ENCODE results near the gene MACROH2A1.
A peak's percentile ranks its signal among the peaks of the same experiment; 100 is the strongest.

Gene MACROH2A1

GRCh38 chr5:135398855-135399793 is at the start of gene MACROH2A1:
Gene MACROH2A1, minus strand, starts transcription at chr5:135399231. Its CDS starts 10,138 bp downstream, at chr5:135389093.
- peak; percentile 58 for DNase-seq (ENCODE audit: low read depth)

- no peak for DNase-seq (ENCODE audit: low read depth)
These were observed 49.2 kb upstream of the MACROH2A1 start for GRCh38 chr5:135448071-135448739.

GRCh38 chr5:135447298-135447929 is 48.4 kb upstream of the MACROH2A1 start, which contains the start of gene DCANP1:
Gene DCANP1, minus strand, starts transcription at chr5:135447348. Its CDS starts 240 bp downstream, at chr5:135447108.
- DNase-seq (ENCODE audit: low read depth) = no peak

- no peak for DNase-seq (ENCODE audit: low read depth)
These were observed 47.6 kb upstream of the MACROH2A1 start for GRCh38 chr5:135446615-135447014.

- no peak for DNase-seq (ENCODE audit: low read depth)
These were observed 47.2 kb upstream of the MACROH2A1 start for GRCh38 chr5:135446206-135446605.

- DNase-seq (ENCODE audit: low read depth) = no peak
These were observed 46.4 kb upstream of the MACROH2A1 start for GRCh38 chr5:135445306-135445985.

- no peak for DNase-seq (ENCODE audit: low read depth)
These were observed 45.9 kb upstream of the MACROH2A1 start for GRCh38 chr5:135444881-135445280.

GRCh38 chr5:135444360-135444759 is 45.3 kb upstream of the MACROH2A1 start:
- no peak for DNase-seq (ENCODE audit: low read depth)

- no peak for DNase-seq (ENCODE audit: low read depth)
These were observed 44.3 kb upstream of the MACROH2A1 start for GRCh38 chr5:135443161-135443960.

- DNase-seq (ENCODE audit: low read depth) = no peak
These were observed 43.6 kb upstream of the MACROH2A1 start for GRCh38 chr5:135442431-135443160.

- DNase-seq (ENCODE audit: low read depth) = no peak
These were observed 42.9 kb upstream of the MACROH2A1 start for GRCh38 chr5:135441919-135442318.

- no peak for DNase-seq (ENCODE audit: low read depth)
These were observed 42.4 kb upstream of the MACROH2A1 start for GRCh38 chr5:135441350-135441831.

GRCh38 chr5:135440916-135441315 is 41.9 kb upstream of the MACROH2A1 start:
- no peak for DNase-seq (ENCODE audit: low read depth)

GRCh38 chr5:135439231-135440205 is 40.5 kb upstream of the MACROH2A1 start:
- no peak for DNase-seq (ENCODE audit: low read depth)

- DNase-seq (ENCODE audit: low read depth) = no peak
These were observed 39.7 kb upstream of the MACROH2A1 start for GRCh38 chr5:135438636-135439221.

- no peak for DNase-seq (ENCODE audit: low read depth)
These were observed 38.9 kb upstream of the MACROH2A1 start for GRCh38 chr5:135437796-135438560.

GRCh38 chr5:135437422-135437795 is 38.4 kb upstream of the MACROH2A1 start:
- DNase-seq (ENCODE audit: low read depth) = no peak

- no peak for DNase-seq (ENCODE audit: low read depth)
These were observed 38.0 kb upstream of the MACROH2A1 start for GRCh38 chr5:135436951-135437418.

Data from stimulated activated CD8-positive, alpha-beta memory T cell treated with anti-CD3 and anti-CD28 coated beads, Interleukin-7, amount 100 ng/mL, for 24 hours (primary cell).